HuH-7.5 (cell line): Measurements from ENCODE around the gene SLC5A9.
"Not testable (repeated sequence)": the region's sequence is repeated elsewhere in the genome, so short reads cannot be mapped to it uniquely, and the experiment has no call there.

ENCODE experiments used
- DNase-seq: peaks from one replicate; pipeline ENCODE4 v3.0.0; 2011; ENCODE audit warnings: low spot score

Gene SLC5A9

DNA sequence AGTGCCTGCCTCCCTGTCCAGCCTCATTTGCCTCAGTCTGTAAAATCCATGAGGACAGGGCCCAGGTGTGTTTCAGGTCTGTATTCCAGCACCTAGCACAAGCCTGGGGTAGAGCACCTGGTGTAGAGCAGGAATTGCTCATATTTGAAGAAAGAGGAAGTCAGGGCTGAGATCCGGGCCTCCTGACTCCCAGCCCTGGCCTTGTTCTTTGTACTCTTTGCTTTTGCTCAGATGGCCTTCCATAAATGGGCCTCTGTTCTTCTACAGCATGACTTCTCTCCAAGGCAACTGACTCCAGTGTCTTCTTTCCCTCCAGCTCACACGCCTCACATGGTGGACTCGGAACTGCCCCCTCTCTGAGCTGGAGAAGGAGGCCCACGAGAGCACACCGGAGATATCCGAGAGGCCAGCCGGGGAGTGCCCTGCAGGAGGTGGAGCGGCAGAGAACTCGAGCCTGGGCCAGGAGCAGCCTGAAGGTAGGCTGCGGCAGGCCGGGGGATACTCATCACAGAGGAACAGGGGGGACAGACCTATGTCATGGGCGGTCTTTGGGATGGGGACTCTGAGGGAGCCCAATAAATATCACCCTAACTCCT lies 19.7 kb downstream of the SLC5A9 start:
- no peak for DNase-seq

DNA sequence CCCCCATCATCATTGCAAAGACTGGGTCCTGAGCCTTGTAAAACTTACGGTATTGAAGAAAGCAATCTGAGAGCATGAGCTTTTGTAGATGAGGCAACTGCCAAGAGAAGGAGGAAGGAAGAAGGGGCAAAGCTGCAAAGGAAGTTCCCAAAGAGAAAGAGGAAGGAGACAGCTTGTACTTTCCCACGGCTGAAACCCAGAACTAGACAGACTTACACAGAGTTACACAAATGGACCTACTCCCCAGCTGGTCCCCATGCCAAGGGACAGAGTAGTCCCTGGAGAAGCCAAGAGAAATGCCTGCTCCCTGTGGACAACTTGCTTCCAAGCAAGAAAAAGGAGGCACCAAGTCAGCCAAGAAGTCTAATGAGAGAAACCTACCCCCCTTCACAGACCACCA lies 22.6 kb downstream of the SLC5A9 start:
- DNase-seq, result no peak

DNA sequence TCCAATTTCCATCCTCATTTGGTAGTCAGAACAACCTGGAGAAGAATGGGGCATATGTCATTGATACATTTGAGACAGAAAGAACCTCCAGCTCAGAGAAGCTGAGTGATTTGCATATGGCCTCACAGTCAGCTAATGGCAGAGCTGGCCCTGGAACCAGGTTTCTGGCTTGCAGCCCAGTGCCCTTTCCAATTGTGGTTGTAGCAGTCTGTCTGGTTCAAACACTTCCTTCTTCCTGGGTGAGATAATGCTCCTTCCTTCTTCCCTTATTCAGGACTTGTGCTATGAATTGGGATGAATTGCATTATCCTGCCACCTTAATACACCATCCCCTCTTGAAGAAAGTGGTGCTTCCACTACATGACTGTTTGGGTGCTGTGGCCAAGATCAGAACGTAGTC lies 24.2 kb downstream of the SLC5A9 start:
- DNase-seq, result no peak

GRCh38 chr1:48248356-48248755 lies 25.8 kb downstream of the SLC5A9 start:
- DNase-seq, result no peak

- DNase-seq, result no peak
Measured at GRCh38 chr1:48249868-48250267, 27.4 kb downstream of the SLC5A9 start.

- no peak for DNase-seq
Measured at GRCh38 chr1:48250572-48250971, 28.1 kb downstream of the SLC5A9 start.

- no peak for DNase-seq
Measured at GRCh38 chr1:48251323-48251722, 28.8 kb downstream of the SLC5A9 start.

DNA sequence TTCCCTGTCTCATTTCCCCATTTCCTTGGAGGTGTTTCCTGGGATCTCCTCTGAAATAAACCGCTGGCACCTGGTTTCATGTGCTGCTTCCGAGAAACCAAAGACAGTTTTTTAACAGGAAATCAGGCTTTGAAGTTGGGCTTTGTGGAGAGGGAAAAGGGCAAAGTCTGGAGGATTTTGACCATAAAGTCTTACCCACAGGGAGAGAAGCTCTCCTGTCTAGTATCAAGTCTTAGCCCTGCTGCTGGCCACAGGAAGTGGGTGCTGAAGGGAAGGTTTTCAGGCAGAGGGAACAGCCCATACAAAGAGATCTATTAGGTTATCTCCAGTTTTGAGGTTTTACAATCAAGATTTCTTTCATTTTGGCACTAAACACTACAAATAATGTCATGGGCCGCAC lies 29.3 kb downstream of the SLC5A9 start:
- no peak for DNase-seq

DNA sequence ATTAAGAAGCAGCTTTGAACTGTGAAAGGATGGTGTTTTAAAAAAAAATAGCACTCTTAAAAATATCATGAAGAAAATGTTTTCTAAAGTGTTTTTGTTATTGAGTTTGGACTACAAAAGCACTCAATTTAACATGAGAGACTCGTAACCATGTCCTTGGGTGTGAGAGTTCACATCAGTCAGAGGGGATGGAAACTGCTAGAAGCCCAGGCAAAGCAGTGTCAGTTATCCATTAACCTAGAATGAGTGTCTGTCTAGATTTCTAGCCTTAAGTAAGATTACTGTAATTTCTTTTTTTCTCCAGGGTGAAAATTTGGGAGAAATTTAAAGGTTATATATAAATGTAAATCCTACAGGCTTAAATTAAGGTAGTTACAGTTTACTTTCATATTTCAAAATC lies 31.7 kb downstream of the SLC5A9 start:
- DNase-seq, result no peak

DNA sequence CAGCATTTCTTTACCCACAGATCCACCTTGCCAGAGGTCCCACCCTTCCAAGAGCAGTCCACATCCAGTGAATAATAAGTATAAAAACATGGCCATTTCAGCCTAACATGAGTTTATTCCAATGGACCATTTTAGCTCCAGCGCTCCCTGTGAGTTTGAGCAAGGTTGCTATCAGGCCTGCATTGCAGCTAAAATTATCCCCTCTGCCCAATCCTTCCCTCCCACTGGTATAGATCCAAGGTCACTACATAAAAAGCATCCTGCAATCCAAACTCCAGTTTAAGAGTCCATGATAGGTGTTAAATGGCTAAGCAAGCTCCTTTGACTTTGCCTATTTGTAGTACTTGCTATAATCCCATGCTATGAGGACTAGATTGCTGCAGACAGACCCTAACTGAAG lies 35.6 kb downstream of the SLC5A9 start:
- DNase-seq, result no peak

- DNase-seq, result no peak
Measured at GRCh38 chr1:48261881-48262400, 39.4 kb downstream of the SLC5A9 start.

GRCh38 chr1:48263041-48263440 lies 40.5 kb downstream of the SLC5A9 start:
- DNase-seq, result no peak

DNA sequence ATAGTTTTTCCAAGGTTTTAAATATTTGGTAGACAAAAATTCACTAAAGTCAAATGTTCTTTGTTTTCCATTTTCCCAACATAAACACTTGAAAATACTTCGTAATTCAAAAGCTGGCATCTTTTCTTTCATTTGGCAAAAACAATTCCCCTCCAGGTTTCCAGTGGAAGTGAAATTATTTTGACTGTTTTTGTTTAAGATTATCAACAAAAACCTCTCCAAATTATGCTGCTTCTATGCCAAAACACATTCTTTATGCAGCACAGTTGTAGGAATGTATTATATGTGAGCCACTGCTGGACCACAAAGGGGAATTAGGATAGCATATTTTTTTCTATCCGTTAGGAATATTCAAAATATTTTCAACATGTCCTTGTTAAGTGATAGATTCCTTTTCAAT lies 44.1 kb downstream of the SLC5A9 start:
- DNase-seq, result no peak

DNA sequence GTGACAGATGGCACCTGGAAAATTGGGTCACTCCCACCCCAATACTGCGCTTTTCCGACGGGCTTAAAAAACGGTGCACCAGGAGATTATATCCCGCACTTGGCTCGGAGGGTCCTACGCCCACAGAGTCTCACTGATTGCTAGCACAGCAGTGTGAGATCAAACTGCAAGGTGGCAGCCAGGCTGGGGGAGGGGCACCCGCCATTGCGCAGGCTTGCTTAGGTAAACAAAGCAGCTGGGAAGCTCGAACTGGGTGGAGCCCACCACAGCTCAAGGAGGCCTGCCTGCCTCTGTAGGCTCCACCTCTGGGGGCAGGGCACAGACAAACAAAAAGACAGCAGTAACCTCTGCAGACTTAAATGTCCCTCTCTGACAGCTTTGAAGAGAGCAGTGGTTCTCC lies 54.9 kb downstream of the SLC5A9 start:
- DNase-seq, result not testable (repeated sequence)

DNA sequence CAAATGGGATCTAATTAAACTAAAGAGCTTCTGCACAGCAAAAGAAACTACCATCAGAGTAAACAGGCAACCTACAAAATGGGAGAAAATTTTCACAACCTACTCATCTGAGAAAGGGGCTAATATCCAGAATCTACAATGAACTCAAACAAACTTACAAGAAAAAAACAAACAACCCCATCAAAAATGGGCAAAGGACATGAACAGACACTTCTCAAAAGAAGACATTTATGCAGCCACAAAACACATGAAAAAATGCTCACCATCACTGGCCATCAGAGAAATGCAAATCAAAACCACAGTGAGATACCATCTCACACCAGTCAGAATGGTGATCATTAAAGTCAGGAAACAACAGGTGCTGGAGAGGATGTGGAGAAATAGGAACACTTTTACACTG lies 59.8 kb downstream of the SLC5A9 start:
- DNase-seq, result not testable (repeated sequence)

- not testable (repeated sequence) for DNase-seq
Measured at GRCh38 chr1:48284696-48285420, 62.3 kb downstream of the SLC5A9 start.

GRCh38 chr1:48285525-48285924 lies 63.0 kb downstream of the SLC5A9 start:
- DNase-seq, result no peak

GRCh38 chr1:48291421-48291820 lies 68.9 kb downstream of the SLC5A9 start:
- no peak for DNase-seq

DNA sequence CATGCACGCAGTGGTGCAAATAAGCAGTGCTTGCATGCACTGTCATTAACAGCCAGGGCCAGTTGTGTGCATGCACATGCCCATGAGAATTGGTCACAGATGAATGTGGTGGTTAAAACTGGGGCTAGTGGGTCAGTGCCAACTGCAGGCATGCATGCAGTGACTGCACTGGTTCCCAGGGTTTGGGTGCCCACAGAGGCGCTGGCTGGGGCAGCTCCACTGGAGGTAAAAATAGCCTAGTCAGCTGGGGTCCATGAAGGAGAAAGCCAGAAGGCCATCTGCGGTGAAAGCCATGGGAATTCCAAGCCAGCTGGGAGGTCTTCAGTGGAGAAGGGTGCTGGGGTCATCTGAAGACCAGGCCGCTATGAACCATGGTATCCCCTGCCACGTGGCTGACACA lies 70.2 kb downstream of the SLC5A9 start:
- no peak for DNase-seq

DNA sequence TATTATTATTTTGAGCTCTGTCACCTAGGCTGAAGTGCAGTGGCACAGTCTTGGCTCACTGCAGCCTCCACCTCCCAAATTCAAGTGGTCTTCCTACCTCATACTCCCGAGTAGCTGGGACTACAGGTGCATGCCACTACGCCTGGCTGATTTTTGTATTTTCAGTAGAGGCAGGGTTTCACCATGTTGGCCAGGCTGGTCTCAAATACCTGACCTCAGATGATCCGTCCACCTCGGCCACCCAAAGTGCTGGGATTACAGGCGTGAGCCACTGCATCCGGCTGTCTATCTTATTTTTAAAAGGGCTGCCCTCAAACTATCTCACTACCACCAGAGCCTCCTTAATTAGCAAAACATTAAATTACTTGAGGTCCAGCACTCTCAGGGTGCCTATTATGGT lies 71.6 kb downstream of the SLC5A9 start:
- DNase-seq, result not testable (repeated sequence)

GRCh38 chr1:48294656-48295055 lies 72.1 kb downstream of the SLC5A9 start:
- DNase-seq, result no peak
